AG04449 (cell line): ENCODE results near the gene MAN2A2.

Experiments
- CTCF ChIA-PET: fragments of 350-600 bp; formaldehyde crosslinking; extraction: SDS; loops from one replicate; lab custom pipeline; 2021; ENCODE audit warnings: antibody characterized with exemption; lab: Yijun Ruan, JAX
- POLR2A ChIA-PET: fragments of 400-600, 350-600 bp; formaldehyde crosslinking; extraction: SDS; loops from one replicate; lab custom pipeline; 2020; ENCODE audit warnings: antibody characterized with exemption, inconsistent platforms; lab: Yijun Ruan, JAX
- DNase-seq: peaks from one replicate; pipeline ENCODE4 v3.0.0-alpha.2; 2010; ENCODE audit warnings: low read depth, low spot score
- H3K4me3 ChIP-seq: 2 replicates; pipeline ENCODE4 v1.5.1; 2011; ENCODE audit warnings: low read depth, mild to moderate bottlenecking, control low read depth, low read length
- TF ChIP-seq, protein P1 (sequence below): IDR thresholded peaks from one replicate; pipeline ENCODE4 v1.5.1; 2011; ENCODE audit warnings: mild to moderate bottlenecking, moderate library complexity, low read length, control low read depth, inconsistent platforms; ENCODE audit not compliant: insufficient read depth; ENCODE audit errors: missing control alignments

Gene MAN2A2

DNA sequence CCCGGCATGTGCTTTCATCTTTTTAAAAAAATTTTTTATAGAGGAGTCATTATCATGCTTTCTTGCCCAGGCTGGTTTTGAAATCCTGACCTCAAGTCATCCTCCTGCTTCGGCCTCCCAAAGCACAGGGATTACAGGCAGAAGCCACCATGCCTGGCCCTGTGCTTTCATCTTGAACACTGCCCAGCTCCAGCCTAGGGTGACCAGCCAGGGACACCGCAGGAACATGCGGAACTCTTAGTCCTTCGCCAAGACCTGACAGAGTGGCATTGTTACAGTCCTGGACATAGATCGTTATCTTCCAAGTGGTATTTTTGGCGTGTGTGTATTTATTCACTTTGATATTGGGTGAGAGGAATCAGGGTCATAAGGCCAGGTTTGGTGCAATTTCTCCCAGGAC, 42.7 kb upstream of the MAN2A2 start:
- ChIA-PET POLR2A (no interaction called here), CTCF (interaction anchor here (0.6 kb wide), 1 partner anchor 72 kb away, joined by 3 read pairs; the partner anchor contains the start of gene HDDC3)
- TF ChIP-seq, protein P1, sequence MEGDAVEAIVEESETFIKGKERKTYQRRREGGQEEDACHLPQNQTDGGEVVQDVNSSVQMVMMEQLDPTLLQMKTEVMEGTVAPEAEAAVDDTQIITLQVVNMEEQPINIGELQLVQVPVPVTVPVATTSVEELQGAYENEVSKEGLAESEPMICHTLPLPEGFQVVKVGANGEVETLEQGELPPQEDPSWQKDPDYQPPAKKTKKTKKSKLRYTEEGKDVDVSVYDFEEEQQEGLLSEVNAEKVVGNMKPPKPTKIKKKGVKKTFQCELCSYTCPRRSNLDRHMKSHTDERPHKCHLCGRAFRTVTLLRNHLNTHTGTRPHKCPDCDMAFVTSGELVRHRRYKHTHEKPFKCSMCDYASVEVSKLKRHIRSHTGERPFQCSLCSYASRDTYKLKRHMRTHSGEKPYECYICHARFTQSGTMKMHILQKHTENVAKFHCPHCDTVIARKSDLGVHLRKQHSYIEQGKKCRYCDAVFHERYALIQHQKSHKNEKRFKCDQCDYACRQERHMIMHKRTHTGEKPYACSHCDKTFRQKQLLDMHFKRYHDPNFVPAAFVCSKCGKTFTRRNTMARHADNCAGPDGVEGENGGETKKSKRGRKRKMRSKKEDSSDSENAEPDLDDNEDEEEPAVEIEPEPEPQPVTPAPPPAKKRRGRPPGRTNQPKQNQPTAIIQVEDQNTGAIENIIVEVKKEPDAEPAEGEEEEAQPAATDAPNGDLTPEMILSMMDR = no peak
- H3K4me3 ChIP-seq = no peak overlapping the region
- DNase-seq = no peak

DNA sequence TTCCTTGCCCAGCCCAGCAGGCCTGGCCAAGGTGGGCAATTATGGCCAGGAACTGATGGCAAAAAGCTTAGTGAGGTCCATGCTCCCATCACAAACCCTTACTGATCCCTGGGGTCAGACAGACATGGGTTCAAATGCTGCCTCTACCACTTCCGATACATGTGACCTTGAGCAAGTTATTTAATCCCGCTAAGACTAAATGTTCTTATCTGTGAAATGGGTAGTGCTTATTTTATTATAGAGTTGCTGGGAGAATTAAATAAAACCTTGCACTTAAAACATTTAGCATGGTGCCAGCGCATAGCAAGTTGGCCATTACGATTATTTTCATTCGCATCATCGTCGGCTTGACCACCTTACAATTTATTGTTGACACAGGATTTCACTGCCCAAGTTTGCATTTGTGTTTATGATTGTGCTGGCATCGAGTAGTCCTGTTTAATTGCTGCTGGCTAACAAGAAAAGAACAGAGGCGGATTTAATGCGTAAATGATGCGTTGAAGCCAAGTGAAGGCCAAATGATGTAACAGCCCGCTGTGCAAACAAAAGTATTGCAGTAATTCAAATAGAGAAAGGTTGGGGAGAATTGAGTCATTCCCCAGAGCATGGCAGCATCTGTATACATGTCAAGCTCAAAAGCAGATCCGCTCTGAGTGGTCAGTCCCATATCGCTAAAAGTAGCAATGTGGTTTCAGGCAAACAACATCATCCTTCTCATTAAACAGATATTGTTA, 42.0 kb upstream of the MAN2A2 start:
- no peak overlapping the region for H3K4me3 ChIP-seq
- TF ChIP-seq, protein P1 = no peak
- DNase-seq = no peak
- ChIA-PET CTCF (interaction anchor here (0.6 kb wide), 1 partner anchor 71 kb away, joined by 3 read pairs; the partner anchor contains the start of gene HDDC3), POLR2A (no interaction called here)

DNA sequence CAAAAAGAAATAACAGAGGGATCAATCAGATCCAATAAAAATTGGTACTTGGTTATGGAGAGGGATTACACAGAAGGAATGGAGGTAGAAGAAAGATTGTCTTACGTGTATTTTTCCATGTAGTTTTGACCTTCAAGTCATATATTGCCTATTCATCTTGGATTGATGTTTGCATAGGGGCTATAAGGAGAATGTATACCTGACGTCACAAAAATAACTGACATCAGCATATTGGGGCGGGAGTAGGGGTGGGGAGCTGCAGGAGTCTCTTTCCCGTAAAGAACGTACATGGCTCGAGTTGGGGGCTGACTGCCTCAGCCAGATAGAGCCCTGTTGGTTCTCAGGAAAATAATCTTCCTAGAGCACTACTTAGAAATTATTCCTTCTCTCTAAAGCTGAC, 40.6 kb upstream of the MAN2A2 start:
- no peak for DNase-seq
- TF ChIP-seq, protein P1 = no peak
- H3K4me3 ChIP-seq = no peak overlapping the region
- POLR2A ChIA-PET = no interaction called here
- CTCF ChIA-PET = no interaction called here

DNA sequence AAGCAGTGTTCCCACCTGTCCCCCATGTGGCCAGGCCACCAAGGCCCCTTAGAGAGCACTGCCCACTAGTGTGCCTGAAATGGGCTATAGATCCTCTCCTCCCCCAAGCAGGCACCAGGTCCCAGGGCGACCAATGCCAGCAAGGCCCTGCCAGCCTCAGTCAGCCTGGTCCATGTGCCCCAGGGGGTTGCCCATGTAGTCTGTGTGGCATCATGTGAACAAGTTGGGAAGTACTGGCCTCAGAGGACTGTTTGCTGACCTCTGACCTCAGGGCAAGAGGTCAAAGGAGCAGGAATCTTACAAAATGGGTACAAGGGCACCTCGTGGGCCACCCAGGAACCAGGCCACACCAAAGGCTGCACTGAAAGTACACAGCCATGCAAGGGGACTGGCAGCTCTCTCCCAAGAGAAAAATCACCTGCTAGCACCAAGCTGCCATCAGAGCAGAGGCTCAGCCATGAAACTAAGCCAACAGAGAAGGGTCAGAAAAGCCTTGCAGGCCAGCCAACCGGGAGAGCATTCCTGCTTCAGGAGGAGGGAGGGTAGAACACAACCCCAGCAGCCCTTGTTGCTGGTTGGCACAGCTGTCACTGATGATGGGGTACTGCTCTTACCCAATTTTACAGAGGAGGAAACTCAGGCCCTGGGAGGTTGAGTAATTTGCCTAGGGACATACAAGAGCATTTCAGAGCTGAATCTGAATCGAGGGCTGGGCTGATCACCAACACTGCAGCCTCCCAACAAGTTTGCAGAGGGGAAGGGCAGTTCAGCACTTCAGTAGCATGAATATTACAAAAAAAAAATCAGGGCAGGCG, 39.9 kb upstream of the MAN2A2 start:
- CTCF ChIA-PET = interaction anchor here (0.6 to 1.4 kb wide), 2 partner anchors 23 to 215 kb away, joined by 3 to 6 read pairs; no protein-coding TSS in a partner anchor

DNA sequence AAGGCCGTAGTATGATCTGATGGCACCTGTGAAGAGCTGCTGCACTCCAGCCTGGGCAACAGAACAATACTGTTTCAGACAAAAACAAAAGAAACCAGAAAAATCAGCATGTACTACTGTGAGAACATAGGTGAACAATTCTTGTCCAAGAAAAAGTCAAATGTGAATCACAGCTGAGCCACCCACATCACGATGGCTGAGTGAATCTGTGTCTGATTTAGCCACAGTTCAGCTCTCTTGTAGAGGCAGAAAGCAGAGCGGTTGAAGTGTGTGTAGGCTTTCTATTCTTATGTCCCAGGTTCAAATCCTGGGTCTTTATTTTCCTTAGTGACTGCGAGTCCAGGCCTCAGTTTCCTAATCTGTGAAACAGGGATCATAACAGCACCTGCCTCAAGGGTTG, 39.1 kb upstream of the MAN2A2 start:
- POLR2A ChIA-PET = no interaction called here
- TF ChIP-seq, protein P1 = no peak
- no peak overlapping the region for H3K4me3 ChIP-seq
- no peak for DNase-seq
- CTCF ChIA-PET = interaction anchor here (0.6 to 1.4 kb wide), 2 partner anchors 22 to 216 kb away, joined by 3 to 6 read pairs; no protein-coding TSS in a partner anchor

More for the DNA sequence above, 39.9 kb upstream of the MAN2A2 start:
- POLR2A ChIA-PET = no interaction called here
- no peak overlapping the region for H3K4me3 ChIP-seq
- TF ChIP-seq, protein P1 = no peak
- DNase-seq = no peak

DNA sequence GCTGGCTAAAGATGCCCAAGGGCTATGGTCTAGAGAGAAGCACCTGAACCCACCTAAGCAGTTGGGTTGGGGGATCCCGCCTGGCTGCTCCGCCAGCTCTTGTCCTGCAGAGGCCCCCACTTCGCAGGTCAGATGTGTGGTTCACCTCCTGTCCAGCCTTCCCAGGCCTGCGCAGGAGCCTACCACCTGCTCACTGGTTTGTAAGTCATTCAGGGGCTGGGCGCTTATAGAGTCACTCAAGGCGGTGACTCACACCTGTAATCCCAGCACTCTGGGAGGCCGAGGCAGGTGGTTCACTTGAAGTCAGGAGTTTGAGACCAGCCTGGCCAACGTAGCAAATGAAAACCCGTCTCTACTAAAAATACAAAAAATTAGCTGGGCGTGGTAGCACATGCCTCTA, 38.6 kb upstream of the MAN2A2 start:
- POLR2A ChIA-PET = no interaction called here
- H3K4me3 ChIP-seq = no peak overlapping the region
- CTCF ChIA-PET = interaction anchor here (0.9 to 1.4 kb wide), 2 partner anchors 21 to 69 kb away, joined by 3 to 6 read pairs; no protein-coding TSS in a partner anchor
- TF ChIP-seq, protein P1 = no peak
- DNase-seq = no peak
